H1 (cell line): ENCODE results near the gene SPRING1. TPM values are rescaled to one million over a fixed set of nuclear protein-coding genes. Genes with fewer than 3 reads are reported as not detected.

Experiments used
- CTCF ChIA-PET: fragments of 300-600 bp; sonication (Branson Sonifier 250); formaldehyde crosslinking; loops from one replicate; lab custom pipeline; 2021; ENCODE audit not compliant: partially characterized antibody; lab: Charles Lee
- POLR2A ChIA-PET: fragments of 300-600 bp; sonication (Branson Sonifier 250); formaldehyde crosslinking; loops from one replicate; lab custom pipeline; 2021; ENCODE audit warnings: inconsistent platforms; ENCODE audit not compliant: partially characterized antibody; lab: Charles Lee
- DNase-seq, 2 experiments: peaks; one replicate each; pipeline versions ENCODE4 v3.0.0 to v3.0.0-alpha.2; 2010 to 2022; ENCODE audit warnings: low spot score in 2 of 2, low read depth in 1 of 2, mixed read lengths in 1 of 2
- FAIRE-seq: peaks from 2 replicates; lab custom pipeline; 2011; peaks lifted over from hg19 to GRCh38; lab: Jason Lieb, UNC
- H2AFZ ChIP-seq: 2 replicates; pipeline ENCODE4 v1.8.1; 2012; ENCODE audit warnings: low read length, inconsistent platforms
- H2AK5ac ChIP-seq: 2 replicates; pipeline ENCODE4 v1.6.1; 2013; ENCODE audit warnings: low read depth, low read length
- H2BK120ac ChIP-seq: replicated peaks from 2 replicates; pipeline ENCODE3; 2013; ENCODE audit warnings: low read depth, low read length, inconsistent platforms
- H2BK12ac ChIP-seq: 2 replicates; pipeline ENCODE4 v1.6.1; 2013; ENCODE audit warnings: low read depth, low read length
- H2BK15ac ChIP-seq: 2 replicates; pipeline ENCODE4 v1.6.1; 2013; ENCODE audit warnings: low read length
- H2BK20ac ChIP-seq: 2 replicates; pipeline ENCODE4 v1.6.1; 2013; ENCODE audit warnings: low read length
- H2BK5ac ChIP-seq: 2 replicates; pipeline ENCODE4 v1.6.1; 2013; ENCODE audit warnings: low read depth, low read length
- H3K14ac ChIP-seq: 2 replicates; pipeline ENCODE4 v1.6.1; 2013; ENCODE audit warnings: inconsistent platforms; ENCODE audit not compliant: insufficient read length
- H3K18ac ChIP-seq: 2 replicates; pipeline ENCODE4 v1.6.1; 2013; ENCODE audit warnings: low read length; ENCODE audit errors: extremely low read depth
- H3K23ac ChIP-seq: 2 replicates; pipeline ENCODE4 v1.6.1; 2013; ENCODE audit warnings: inconsistent platforms; ENCODE audit not compliant: insufficient read length
- H3K23me2 ChIP-seq: 2 replicates; pipeline ENCODE4 v1.6.1; 2013; ENCODE audit warnings: low read depth, low read length
- H3K27ac ChIP-seq: 2 replicates; pipeline ENCODE4 v1.6.1; 2011; ENCODE audit warnings: low read depth, low read length, inconsistent platforms
- H3K27me3 ChIP-seq, 4 experiments: replicated peaks in 1 of 4; 1 replicate in 1 of 4; 2 replicates in 3 of 4; pipeline versions ENCODE4 v1.6.1 to v1.8.1; 2011 to 2013; ENCODE audit warnings: low read length in 3 of 4, mild to moderate bottlenecking in 3 of 4, inconsistent platforms in 2 of 4, mixed read lengths in 2 of 4, moderate library complexity in 1 of 4; ENCODE audit not compliant: control insufficient read depth in 3 of 4, insufficient read depth in 3 of 4; ENCODE audit errors: extremely low read depth in 1 of 4
- H3K36me3 ChIP-seq, 4 experiments: 2 replicates each; pipeline versions ENCODE4 v1.6.1 to v1.8.1; 2011 to 2013; ENCODE audit warnings: mild to moderate bottlenecking in 4 of 4, low read length in 3 of 4, moderate library complexity in 2 of 4, control low read depth in 1 of 4, inconsistent platforms in 1 of 4; ENCODE audit not compliant: insufficient read depth in 4 of 4, control insufficient read depth in 2 of 4
- H3K4ac ChIP-seq: replicated peaks from 2 replicates; pipeline ENCODE3; 2013; ENCODE audit warnings: low read length, low read depth, mixed read lengths, inconsistent platforms; ENCODE audit not compliant: insufficient read length
- H3K4me1 ChIP-seq, 4 experiments: replicated peaks in 1 of 4; 1 replicate in 1 of 4; 2 replicates in 3 of 4; pipeline versions ENCODE4 v1.6.1 to v1.8.1; 2011 to 2013; ENCODE audit warnings: low read length in 3 of 4, inconsistent platforms in 2 of 4, mixed read lengths in 1 of 4; ENCODE audit not compliant: insufficient read depth in 4 of 4, control insufficient read depth in 3 of 4
- H3K4me2 ChIP-seq, 2 experiments: 2 replicates each; pipeline versions ENCODE4 v1.6.1 to v1.8.1; 2011 to 2013; ENCODE audit warnings: low read depth in 2 of 2, low read length in 2 of 2, control low read depth in 1 of 2, inconsistent platforms in 1 of 2, mild to moderate bottlenecking in 1 of 2; ENCODE audit not compliant: insufficient read depth in 1 of 2
- H3K4me3 ChIP-seq, 4 experiments: fragments of 200-600, 300-600 bp in 1 of 4; sonication (generic), shearing (Covaris generic), sonication (Bioruptor Twin) in 1 of 4; 2 replicates each; pipeline versions ENCODE4 v1.5.1 to v1.8.1; 2011 to 2016; ENCODE audit warnings: low read length in 4 of 4, low read depth in 3 of 4, control low read depth in 2 of 4, inconsistent platforms in 2 of 4, mild to moderate bottlenecking in 2 of 4, mixed read lengths in 1 of 4, moderate library complexity in 1 of 4; ENCODE audit not compliant: insufficient read depth in 2 of 4; ENCODE audit errors: extremely low read depth in 1 of 4
- H3K56ac ChIP-seq: replicated peaks from 2 replicates; pipeline ENCODE3; 2013; ENCODE audit warnings: low read depth, mild to moderate bottlenecking, mixed read lengths, low read length, inconsistent platforms; ENCODE audit not compliant: insufficient read length
- H3K79me1 ChIP-seq: 2 replicates; pipeline ENCODE4 v1.6.1; 2013; ENCODE audit warnings: low read depth, low read length, control low read depth
- H3K79me2 ChIP-seq, 2 experiments: 2 replicates each; pipeline versions ENCODE4 v1.6.1 to v1.8.1; 2012 to 2013; ENCODE audit warnings: low read length in 2 of 2, mild to moderate bottlenecking in 2 of 2, inconsistent platforms in 1 of 2; ENCODE audit not compliant: insufficient read depth in 2 of 2, control insufficient read depth in 1 of 2
- H3K9ac ChIP-seq, 4 experiments: replicated peaks in 1 of 4; 1 replicate in 1 of 4; 2 replicates in 3 of 4; pipeline versions ENCODE4 v1.6.1 to v1.8.1; 2011 to 2013; ENCODE audit warnings: low read depth in 3 of 4, low read length in 3 of 4, control low read depth in 2 of 4, mild to moderate bottlenecking in 2 of 4, moderate library complexity in 2 of 4, inconsistent platforms in 1 of 4; ENCODE audit errors: extremely low read depth in 1 of 4
- H3K9me3 ChIP-seq, 2 experiments: 2 replicates each; pipeline versions ENCODE4 v1.6.1 to v1.8.1; 2012 to 2013; ENCODE audit warnings: mild to moderate bottlenecking in 2 of 2, moderate library complexity in 2 of 2, control low read depth in 1 of 2, inconsistent platforms in 1 of 2, low read depth in 1 of 2, low read length in 1 of 2, mixed read lengths in 1 of 2; ENCODE audit not compliant: insufficient read depth in 2 of 2
- H4K20me1 ChIP-seq, 2 experiments: replicated peaks in 1 of 2; 2 replicates each; pipeline versions ENCODE3 to v1.8.1; 2011 to 2013; ENCODE audit warnings: inconsistent platforms in 2 of 2, low read length in 2 of 2, mild to moderate bottlenecking in 1 of 2; ENCODE audit not compliant: insufficient read depth in 2 of 2, control insufficient read depth in 1 of 2
- H4K5ac ChIP-seq: 2 replicates; pipeline ENCODE4 v1.6.1; 2013; ENCODE audit warnings: low read length, low read depth, mixed read lengths, inconsistent platforms; ENCODE audit not compliant: insufficient read length
- H4K8ac ChIP-seq: 2 replicates; pipeline ENCODE4 v1.8.0; 2013; ENCODE audit warnings: mild to moderate bottlenecking, moderate library complexity, low read length, inconsistent platforms; ENCODE audit not compliant: insufficient read depth; ENCODE audit errors: extremely low read depth
- H4K91ac ChIP-seq: replicated peaks from 2 replicates; pipeline ENCODE3; 2013; ENCODE audit warnings: low read length, mixed read lengths, inconsistent platforms; ENCODE audit not compliant: insufficient read length
- ATF3 ChIP-seq: IDR thresholded peaks from 2 replicates; pipeline ENCODE4 v1.6.1; 2011; ENCODE audit warnings: low read depth, mild to moderate bottlenecking, low read length; ENCODE audit not compliant: insufficient read depth
- EP300 ChIP-seq, 2 experiments: IDR thresholded peaks; 1 replicate in 1 of 2; 2 replicates in 1 of 2; pipeline ENCODE4 v1.6.1; 2011 to 2012; ENCODE audit warnings: low read depth in 2 of 2, low read length in 2 of 2, mild to moderate bottlenecking in 2 of 2, borderline replicate concordance in 1 of 2, inconsistent platforms in 1 of 2, moderate library complexity in 1 of 2
- POLR2A ChIP-seq, 2 experiments: IDR thresholded peaks; 1 replicate in 1 of 2; 2 replicates in 1 of 2; pipeline ENCODE4 v1.6.1; 2011; ENCODE audit warnings: low read depth in 2 of 2, low read length in 2 of 2, mild to moderate bottlenecking in 2 of 2; ENCODE audit errors: control extremely low read depth in 1 of 2
- SP2 ChIP-seq: IDR thresholded peaks from 2 replicates; pipeline ENCODE4 v1.6.1; 2012; ENCODE audit warnings: mild to moderate bottlenecking, low read length, inconsistent platforms
- TAF7 ChIP-seq: optimal IDR thresholded peaks from 2 replicates; pipeline ENCODE3; 2011; ENCODE audit warnings: low read depth, mild to moderate bottlenecking, inconsistent platforms, low read length, moderate library complexity, borderline replicate concordance
- WGBS, 2 experiments: shearing (Covaris generic) in 1 of 2; methylation state at CpG; one replicate each; pipeline versions ENCODE4 v1.1.6 to v1.1.7; 2013 to 2015; ENCODE audit warnings: low lambda C conversion rate in 2 of 2, mixed read lengths in 2 of 2, inconsistent platforms in 1 of 2, low coverage in 1 of 2, missing lambda C conversion rate in 1 of 2; ENCODE audit not compliant: insufficient replicate concordance in 2 of 2, insufficient coverage in 1 of 2, insufficient read length in 1 of 2; ENCODE audit errors: extremely low coverage in 1 of 2, missing lambda C conversion rate in 1 of 2; 5-methylcytosine and 5-hydroxymethylcytosine counted together
- long read RNA-seq, 2 experiments: library from RNA in 1 of 2; library from capped mRNA in 1 of 2; stranded (forward); transcript quantifications; one replicate each; pipeline ENCODE4 v2.0.0, GENCODE V29; 2021; ENCODE audit warnings: inconsistent platforms in 1 of 2
- polyA minus RNA-seq, 3 experiments: library from RNA; depleted of rRNA, polyadenylated mRNA; stranded (reverse); fragments of >200 nt; gene quantifications; 1 replicate in 2 of 3; 2 replicates in 1 of 3; pipeline ENCODE4 v1.2.3, GENCODE V29; 2011
- polyA plus RNA-seq, 7 experiments: library from polyadenylated mRNA; depleted of rRNA in 3 of 7; stranded (reverse) in 5 of 7; unstranded in 2 of 7; fragments of >200 nt in 5 of 7; fragments of 200-250 nt in 2 of 7; gene quantifications; 1 replicate in 5 of 7; 2 replicates in 1 of 7; 4 replicates in 1 of 7; pipeline versions ENCODE4 v1.2.1 to v1.2.3, GENCODE V29; 2011 to 2013; ENCODE audit warnings: missing spikeins in 2 of 7, mixed read lengths in 2 of 7
- total RNA-seq: library from RNA; stranded (reverse); fragmentation: NEBNext Ultra II Directional; extraction: Animal tissue kit (Norgen Biotek cat#: 25700); gene quantifications from 2 replicates; pipeline ENCODE4 v1.2.1, GENCODE V29; 2021

SPRING1 gene
- total RNA-seq (46.5 and 50.2 TPM in 2 replicates), polyA plus RNA-seq (2011; rRNA removed) (14.3 and 17.2 TPM in 2 replicates), polyA minus RNA-seq (2011; rRNA and poly(A)+ RNA removed) (25.6 and 31.6 TPM in 2 replicates)
- 18.3 TPM for polyA plus RNA-seq (2011; cell fraction: cytosol; rRNA removed)
- 14.6 TPM for polyA plus RNA-seq (2011; cell fraction: nucleus; rRNA removed)
- 18.5 to 23.3 TPM (median 20.4 TPM) in 4 replicates for polyA plus RNA-seq (2012, experiment 1 of 2)
- polyA plus RNA-seq (2012, experiment 2 of 2) = 8.8 TPM
- polyA plus RNA-seq (2013, experiment 1 of 2) = 16.6 TPM
- 19.0 TPM for polyA plus RNA-seq (2013, experiment 2 of 2)
- polyA minus RNA-seq (2011; cell fraction: cytosol; rRNA and poly(A)+ RNA removed) = 25.5 TPM
- 11.8 TPM for polyA minus RNA-seq (2011; cell fraction: nucleus; rRNA and poly(A)+ RNA removed)
- long read RNA-seq, experiment 1, full-length matches to known transcripts = 14 of 32 reads
- long read RNA-seq, experiment 1, partial matches to known transcripts = 0 of 32 reads
- long read RNA-seq, experiment 1, other reads (novel, unspliced or antisense) = 18 of 32 reads
- long read RNA-seq, experiment 2, partial matches to known transcripts = 0 of 8 reads
- long read RNA-seq, experiment 2, other reads (novel, unspliced or antisense) = 8 of 8 reads

DNA sequence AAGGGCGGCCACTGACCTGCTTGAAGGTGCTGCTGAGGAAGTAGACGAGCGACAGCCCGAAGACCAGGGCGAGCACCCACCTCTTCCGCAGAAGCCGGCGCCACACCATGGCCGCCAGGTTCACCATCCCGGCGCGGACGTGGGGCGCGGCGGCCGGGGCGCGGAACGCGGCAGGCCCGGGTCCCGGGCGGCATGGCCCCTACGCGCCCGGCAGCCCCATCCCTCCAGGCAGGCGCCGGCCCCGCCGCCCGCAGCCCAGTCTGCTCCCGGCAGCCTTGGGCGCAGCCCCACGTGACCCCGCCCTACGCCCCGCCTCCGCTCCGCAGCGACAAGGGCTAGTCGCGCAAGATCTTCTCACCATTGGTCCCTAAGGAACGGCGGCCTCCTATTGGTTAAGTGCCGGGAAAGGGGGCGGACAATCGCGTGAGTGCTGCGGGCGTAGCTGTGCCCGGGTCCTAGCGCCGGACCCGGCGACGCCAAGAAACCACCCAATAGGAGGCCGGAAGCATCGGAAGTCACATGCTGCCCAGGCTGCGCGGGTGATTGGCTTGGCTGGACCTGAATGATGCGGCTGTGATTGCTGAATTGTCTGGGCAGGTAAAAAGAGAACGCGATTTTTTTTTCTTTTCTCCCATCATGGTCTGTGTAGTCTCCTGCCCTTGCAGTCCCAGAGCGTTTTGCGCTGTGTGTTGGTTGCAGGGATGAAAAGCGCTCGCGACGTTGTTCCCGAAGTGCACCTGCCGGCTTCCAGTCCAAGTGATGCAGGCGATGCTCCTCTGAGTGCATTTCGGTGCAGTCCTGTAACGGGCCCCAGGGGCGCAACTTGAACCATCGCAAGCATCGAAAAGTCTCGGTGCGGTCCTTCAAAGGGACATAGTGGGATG is at the start of gene SPRING1, which contains the start of gene RNFT2:
Gene SPRING1 (minus strand): TSS at position 296 of the 884 bp plus-strand sequence. CDS start 169 bp downstream, at position 127.
Gene RNFT2 (plus strand): TSS at position 542 of the 884 bp plus-strand sequence. CDS start 2,183 bp downstream, outside the sequence.
- H3K4ac ChIP-seq = no peak within 1 kb of the TSS
- H4K8ac ChIP-seq = peak within 1 kb of the TSS; percentile 37; the same call in 1 of the 2 replicates
- 0 out of 2 replicates have a peak within 1 kb of the TSS, but pooled peaks have one; percentile 6 for H3K27ac ChIP-seq
- peak; percentile 34; the same call in 1 of the 2 replicates for TF ChIP-seq SP2
- peak; percentile 46 to 69 for TF ChIP-seq POLR2A (IDR thresholded peaks at IDR 0.05; ENCODE audit: control extremely low read depth in 1 of 2, low read depth in 2 of 2, low read length in 2 of 2)
- peak; percentile 35; the same call in 1 of the 2 replicates for TF ChIP-seq ATF3
- peak in 1 of 2 experiments; percentile 54; a peak in 1 of 3 replicates for TF ChIP-seq EP300 (IDR thresholded peaks at IDR 0.05; ENCODE audit: borderline replicate concordance in 1 of 2, low read depth in 2 of 2, low read length in 2 of 2)
- TF ChIP-seq TAF7 = peak; percentile 53

More for the DNA sequence above, at the start of gene SPRING1, which contains the start of gene RNFT2:
- ChIA-PET POLR2A (interaction anchor here (0.7 to 1.0 kb wide), 4 partner anchors 9 to 160 kb away, joined by 3 to 4 read pairs (median 4); no protein-coding TSS in a partner anchor), CTCF (interaction anchor here (0.6 to 0.7 kb wide), 2 partner anchors 198 to 782 kb away, joined by 3 read pairs; no protein-coding TSS in a partner anchor)
- H3K23ac ChIP-seq = no peak within 1 kb of the TSS
- peak within 1 kb of the TSS; percentile 94 for H2AK5ac ChIP-seq
- FAIRE-seq (peak; percentile 79), DNase-seq (peak; percentile 97)
- peak within 1 kb of the TSS; percentile 98 for H3K4me2 ChIP-seq
- H3K79me2 ChIP-seq = peaks cover 3 to 38% of the 10 kb centered on the region in 2 experiments
- peak within 1 kb of the TSS; percentile 54; the same call in 1 of the 2 replicates for H2BK5ac ChIP-seq
- H3K56ac ChIP-seq = no peak within 1 kb of the TSS
- peak within 1 kb of the TSS; percentile 85; the same call in 1 of the 2 replicates for H3K18ac ChIP-seq
- peak within 1 kb of the TSS; percentile 31 for H4K5ac ChIP-seq
- H4K20me1 ChIP-seq = peaks cover 3 to 9% of the 10 kb centered on the region in 2 experiments
- no peaks in the 10 kb centered on the region for H3K27me3 ChIP-seq
- H2BK12ac ChIP-seq = peak within 1 kb of the TSS; percentile 92; the same call in 1 of the 2 replicates
- peaks cover 3 to 22% (median 16%) of the 10 kb centered on the region in 4 experiments; a peak in 6 of 8 replicates for H3K36me3 ChIP-seq
- peak within 1 kb of the TSS; percentile 60 to 93 (median 64) for H3K9ac ChIP-seq
- 1% methylated on average over 60 of the region's 80 CpGs; no CpG with 5 or more reads in 1 of the 2 experiments for WGBS, 2 experiments
- H3K4me3 ChIP-seq = peak within 1 kb of the TSS; percentile 74 to 95 (median 84)
- no peaks in the 10 kb centered on the region for H3K9me3 ChIP-seq
- peaks cover 10% of the 10 kb centered on the region; the same call in 1 of the 2 replicates for H3K23me2 ChIP-seq
- no peak within 1 kb of the TSS for H3K14ac ChIP-seq
- H2BK120ac ChIP-seq = no peak within 1 kb of the TSS
- 0 out of 2 replicates have a peak within 1 kb of the TSS, but pooled peaks have one; percentile 25 for H2BK15ac ChIP-seq
- peaks cover 19% of the 10 kb centered on the region for H3K79me1 ChIP-seq
- H3K4me1 ChIP-seq = peaks cover 0 to 5% (median 2%) of the 10 kb centered on the region in 4 experiments; a peak in 3 of 7 replicates
- no peak within 1 kb of the TSS for H4K91ac ChIP-seq
- H2AFZ ChIP-seq = peak within 1 kb of the TSS; percentile 71; the same call in 1 of the 2 replicates
- no peak within 1 kb of the TSS for H2BK20ac ChIP-seq
